Mesendoderm (in vitro differentiated cells): ENCODE results near the gene CTNNA2.

ENCODE experiments used
- DNase-seq: peaks from one replicate; pipeline ENCODE4 v3.0.0; 2013
- H2AK5ac ChIP-seq: 2 replicates; pipeline ENCODE4 v1.6.1; 2013; ENCODE audit warnings: low read length, inconsistent platforms
- H2BK120ac ChIP-seq: 2 replicates; pipeline ENCODE4 v1.6.1; 2013; ENCODE audit warnings: low read depth, mild to moderate bottlenecking, low read length, moderate library complexity, mixed read lengths
- H2BK15ac ChIP-seq: replicated peaks from 2 replicates; pipeline ENCODE4 v1.6.1; 2013; ENCODE audit warnings: low read depth, mild to moderate bottlenecking, moderate library complexity
- H2BK5ac ChIP-seq: 2 replicates; pipeline ENCODE4 v1.6.1; 2013; ENCODE audit warnings: low read length, inconsistent platforms
- H3K18ac ChIP-seq: 2 replicates; pipeline ENCODE4 v1.6.1; 2013; ENCODE audit warnings: mild to moderate bottlenecking, low read length, mixed read lengths
- H3K23ac ChIP-seq: one replicate; pipeline ENCODE4 v1.6.1; 2013; ENCODE audit warnings: low read length
- H3K27ac ChIP-seq: 2 replicates; pipeline ENCODE4 v1.5.1; 2013; ENCODE audit warnings: low read depth, mild to moderate bottlenecking, inconsistent platforms, low read length, moderate library complexity
- H3K27me3 ChIP-seq: 2 replicates; pipeline ENCODE4 v1.6.1; 2013; ENCODE audit warnings: low read length, control low read depth, mild to moderate bottlenecking, inconsistent platforms; ENCODE audit not compliant: insufficient read depth, poor library complexity
- H3K36me3 ChIP-seq: 2 replicates; pipeline ENCODE4 v1.6.1; 2013; ENCODE audit warnings: low read length, inconsistent platforms; ENCODE audit not compliant: control insufficient read depth, insufficient read depth
- H3K4ac ChIP-seq: one replicate; pipeline ENCODE4 v1.6.1; 2013; ENCODE audit warnings: low read depth, mild to moderate bottlenecking, low read length, moderate library complexity
- H3K4me1 ChIP-seq: 2 replicates; pipeline ENCODE4 v1.6.1; 2013; ENCODE audit warnings: low read depth, low read length, inconsistent platforms; ENCODE audit not compliant: control insufficient read depth
- H3K4me2 ChIP-seq: 2 replicates; pipeline ENCODE4 v1.6.1; 2013; ENCODE audit warnings: low read length
- H3K4me3 ChIP-seq: 2 replicates; pipeline ENCODE4 v1.5.1; 2013; ENCODE audit warnings: mild to moderate bottlenecking, low read length
- H3K56ac ChIP-seq: one replicate; pipeline ENCODE4 v1.6.1; 2013; ENCODE audit warnings: low read length
- H3K79me1 ChIP-seq: 2 replicates; pipeline ENCODE4 v1.6.1; 2013; ENCODE audit warnings: low read length, inconsistent platforms
- H3K79me2 ChIP-seq: 2 replicates; pipeline ENCODE4 v1.6.1; 2013; ENCODE audit warnings: mild to moderate bottlenecking, low read length; ENCODE audit not compliant: control insufficient read depth, insufficient read depth
- H3K9ac ChIP-seq: 2 replicates; pipeline ENCODE4 v1.6.1; 2013; ENCODE audit warnings: low read length, inconsistent platforms
- H4K5ac ChIP-seq: one replicate; pipeline ENCODE4 v1.6.1; 2013; ENCODE audit warnings: low read length
- H4K8ac ChIP-seq: one replicate; pipeline ENCODE4 v1.6.1; 2013; ENCODE audit warnings: low read depth, mild to moderate bottlenecking, control low read depth, low read length, moderate library complexity
- WGBS: extraction: QIAGEN DNeasy Blood & Tissue Kit; methylation state at CpG from one replicate; pipeline ENCODE4 v1.1.7; 2013; ENCODE audit warnings: low lambda C conversion rate, missing lambda C conversion rate; ENCODE audit not compliant: insufficient coverage; ENCODE audit errors: extremely low coverage; 5-methylcytosine and 5-hydroxymethylcytosine counted together

The CTNNA2 gene

DNA sequence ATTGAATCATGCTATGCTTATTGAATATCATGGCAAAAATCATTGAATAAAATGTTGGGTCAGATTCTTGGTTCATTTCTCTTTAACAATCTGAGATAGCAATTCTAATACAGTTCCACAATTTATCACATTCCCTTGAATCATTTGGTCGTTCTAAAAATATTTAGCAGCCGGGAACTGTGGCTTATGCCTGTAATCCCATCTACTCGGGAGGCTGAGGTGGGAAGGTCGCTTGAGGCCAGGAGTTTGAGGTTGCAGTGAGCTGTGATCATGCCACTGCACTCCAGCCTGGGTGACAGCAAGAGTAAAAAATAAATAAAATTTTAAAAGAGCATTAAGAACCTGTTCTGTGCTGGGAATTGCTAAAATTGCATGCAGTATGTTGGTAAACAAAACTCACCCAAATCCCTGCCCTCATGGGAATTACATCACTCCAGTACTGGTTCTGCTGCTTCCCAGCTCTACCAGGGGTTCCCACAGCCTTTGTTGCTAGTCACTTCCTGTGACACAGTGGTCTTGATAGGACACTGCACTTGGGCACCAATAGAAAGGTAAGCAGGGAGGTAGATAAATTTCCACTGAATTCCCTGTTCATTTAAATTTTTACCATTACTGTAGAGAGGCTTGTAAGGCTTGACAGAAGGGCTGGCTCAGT, 200.4 kb downstream of the CTNNA2 start:
- no peak overlapping the region for H2BK5ac ChIP-seq
- no peak overlapping the region for H3K56ac ChIP-seq
- no peak overlapping the region for H4K5ac ChIP-seq
- no peak overlapping the region for H3K27ac ChIP-seq
- no peak overlapping the region for H3K23ac ChIP-seq
- no peaks in the 10 kb centered on the region for H3K27me3 ChIP-seq
- H2BK120ac ChIP-seq: no peak overlapping the region
- no peak overlapping the region for H3K9ac ChIP-seq
- no peaks in the 10 kb centered on the region for H3K4me1 ChIP-seq
- no peak overlapping the region for H3K4me3 ChIP-seq
- no peak overlapping the region for H4K8ac ChIP-seq
- H3K4ac ChIP-seq: no peak overlapping the region
- no CpG with 5 or more reads among the region's 4 CpGs for WGBS
- H3K79me2 ChIP-seq: no peaks in the 10 kb centered on the region
- no peak overlapping the region for H2AK5ac ChIP-seq
- H3K79me1 ChIP-seq: no peaks in the 10 kb centered on the region
- H3K18ac ChIP-seq: no peak overlapping the region
- peak; percentile 62 for DNase-seq
- no peaks in the 10 kb centered on the region for H3K36me3 ChIP-seq
- no peak overlapping the region for H3K4me2 ChIP-seq
- no peak overlapping the region for H2BK15ac ChIP-seq

DNA sequence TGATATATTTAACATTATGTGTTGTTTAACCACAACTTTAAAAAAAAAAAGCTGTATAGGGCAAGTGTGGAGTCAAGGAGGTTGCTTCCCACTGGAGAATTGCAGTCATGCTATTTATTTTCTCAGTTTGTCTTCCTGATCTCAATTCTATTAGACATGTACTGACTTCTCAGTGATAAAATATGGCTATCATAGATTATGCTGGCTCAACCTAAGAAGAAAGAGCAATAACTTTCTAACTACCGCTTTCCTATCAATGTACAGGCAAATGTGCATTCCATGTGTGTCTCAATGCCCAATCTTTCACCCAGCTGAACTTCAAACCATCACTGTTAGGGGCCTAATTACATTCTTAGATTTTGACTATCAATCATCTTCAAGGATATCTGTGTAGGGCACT, 201.4 kb downstream of the CTNNA2 start:
- no peak overlapping the region for H2BK15ac ChIP-seq
- H3K79me2 ChIP-seq: no peaks in the 10 kb centered on the region
- H4K8ac ChIP-seq: no peak overlapping the region
- H2AK5ac ChIP-seq: no peak overlapping the region
- H4K5ac ChIP-seq: no peak overlapping the region
- no peak overlapping the region for H2BK5ac ChIP-seq
- no peaks in the 10 kb centered on the region for H3K27me3 ChIP-seq
- H3K79me1 ChIP-seq: no peaks in the 10 kb centered on the region
- H3K18ac ChIP-seq: no peak overlapping the region
- no peak for DNase-seq
- no peaks in the 10 kb centered on the region for H3K4me1 ChIP-seq
- H3K36me3 ChIP-seq: no peaks in the 10 kb centered on the region
- H2BK120ac ChIP-seq: no peak overlapping the region
- no peak overlapping the region for H3K4me2 ChIP-seq
- H3K56ac ChIP-seq: no peak overlapping the region
- no peak overlapping the region for H3K9ac ChIP-seq
- H3K4ac ChIP-seq: no peak overlapping the region
- H3K27ac ChIP-seq: no peak overlapping the region
- WGBS: no CpG with 5 or more reads among the region's 1 CpG
- no peak overlapping the region for H3K23ac ChIP-seq
- H3K4me3 ChIP-seq: no peak overlapping the region

DNA sequence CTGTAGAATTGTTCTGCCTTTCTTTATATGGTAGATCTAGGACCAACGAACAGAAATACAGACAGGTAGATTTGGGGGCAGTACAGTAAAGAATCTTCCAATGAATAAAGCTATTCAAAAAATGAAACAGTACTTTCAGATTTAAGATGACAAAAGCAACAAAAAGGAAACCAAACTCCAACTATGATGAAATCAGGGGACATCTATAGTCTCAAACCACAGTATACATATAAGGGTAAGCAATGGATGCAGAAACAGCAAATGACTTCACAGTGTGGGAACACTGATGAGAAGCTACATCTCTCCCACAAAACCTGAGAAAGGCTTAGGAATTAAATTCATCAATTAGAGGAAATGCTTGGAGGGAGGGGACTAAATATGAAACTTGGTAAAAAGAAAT, 202.5 kb downstream of the CTNNA2 start:
- no peak overlapping the region for H2BK120ac ChIP-seq

DNA sequence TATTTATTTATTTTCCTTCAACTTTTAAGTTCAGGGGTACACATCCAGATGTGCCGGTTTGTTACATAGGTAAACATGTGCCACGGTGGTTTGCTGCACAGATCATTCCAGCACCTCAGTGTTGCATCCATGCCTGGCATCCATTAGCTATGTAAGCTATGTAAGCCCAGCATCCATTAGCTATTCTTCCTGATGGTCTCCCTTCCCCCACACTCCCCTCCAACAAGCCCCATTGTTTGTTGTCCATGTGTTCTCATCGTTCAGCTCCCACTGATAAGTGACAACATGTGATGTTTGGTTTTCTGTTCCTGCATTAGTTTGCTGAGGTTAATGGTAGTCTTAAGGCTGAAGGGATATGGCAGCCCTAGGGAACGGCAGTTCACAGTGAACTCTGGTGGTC, 203.4 kb downstream of the CTNNA2 start:
- no peak overlapping the region for H2BK5ac ChIP-seq
- H2BK15ac ChIP-seq: no peak overlapping the region
- H3K9ac ChIP-seq: no peak overlapping the region
- H3K4ac ChIP-seq: no peak overlapping the region
- no peak overlapping the region for H3K23ac ChIP-seq
- no peak overlapping the region for H4K5ac ChIP-seq
- no peak overlapping the region for H3K18ac ChIP-seq
- no peak overlapping the region for H4K8ac ChIP-seq
- WGBS: no CpG with 5 or more reads among the region's 4 CpGs
- no peaks in the 10 kb centered on the region for H3K79me2 ChIP-seq
- H3K27ac ChIP-seq: no peak overlapping the region
- H3K4me1 ChIP-seq: no peaks in the 10 kb centered on the region
- no peak overlapping the region for H3K4me2 ChIP-seq
- no peaks in the 10 kb centered on the region for H3K79me1 ChIP-seq
- no peaks in the 10 kb centered on the region for H3K36me3 ChIP-seq
- H3K4me3 ChIP-seq: no peak overlapping the region
- no peak overlapping the region for H2BK120ac ChIP-seq
- no peaks in the 10 kb centered on the region for H3K27me3 ChIP-seq
- no peak overlapping the region for H2AK5ac ChIP-seq
- H3K56ac ChIP-seq: no peak overlapping the region
- peak; percentile 59 for DNase-seq

More for the DNA sequence above, 202.5 kb downstream of the CTNNA2 start:
- Histone ChIP-seq H3K79me1 (no peaks in the 10 kb centered on the region), H3K4ac (no peak overlapping the region), H3K27me3 (no peaks in the 10 kb centered on the region), H2BK5ac (no peak overlapping the region), H3K4me3 (no peak overlapping the region), H3K4me1 (no peaks in the 10 kb centered on the region), H3K18ac (no peak overlapping the region), H3K23ac (no peak overlapping the region), H3K79me2 (no peaks in the 10 kb centered on the region), H3K27ac (no peak overlapping the region), H2BK15ac (no peak overlapping the region), H2AK5ac (no peak overlapping the region), H3K9ac (no peak overlapping the region), H3K56ac (no peak overlapping the region), H3K4me2 (no peak overlapping the region), H4K5ac (no peak overlapping the region), H3K36me3 (no peaks in the 10 kb centered on the region), H4K8ac (no peak overlapping the region)
- no peak for DNase-seq
- no CpG with 5 or more reads among the region's 1 CpG for WGBS

DNA sequence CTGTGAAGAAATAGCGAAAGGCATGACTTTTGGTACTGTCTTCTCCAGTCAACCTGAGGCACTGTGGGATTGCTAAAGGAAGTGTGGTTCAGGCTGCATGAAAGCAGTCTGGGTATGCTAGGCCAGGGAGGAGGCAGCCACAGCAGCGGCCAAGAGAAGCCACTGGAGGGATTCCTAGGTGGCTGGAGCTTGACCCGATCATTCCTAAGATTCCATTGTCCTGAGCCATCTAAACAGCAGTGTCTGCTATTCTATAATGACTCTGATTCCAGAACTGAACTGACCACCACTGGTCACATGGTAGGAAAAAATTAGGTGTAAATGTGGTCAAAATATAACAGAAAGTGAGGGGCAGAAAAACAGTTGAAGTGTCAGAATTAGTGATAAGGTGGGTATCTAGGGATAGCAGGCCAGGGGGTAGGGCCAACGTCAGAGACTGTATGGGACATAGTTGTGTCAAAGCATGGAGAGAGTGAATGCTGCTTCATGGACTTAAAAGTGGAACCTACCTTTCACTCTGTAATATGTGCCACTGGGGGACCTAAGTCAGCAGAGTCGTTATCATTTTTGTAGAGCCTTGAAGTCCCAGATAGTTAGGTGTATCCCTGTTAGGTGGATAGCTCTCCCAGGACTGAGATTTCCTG, 204.6 kb downstream of the CTNNA2 start:
- Histone ChIP-seq H2BK120ac (no peak overlapping the region), H3K27ac (no peak overlapping the region), H3K27me3 (no peaks in the 10 kb centered on the region), H3K23ac (no peak overlapping the region), H3K36me3 (no peaks in the 10 kb centered on the region), H4K8ac (no peak overlapping the region), H2BK15ac (no peak overlapping the region), H2AK5ac (no peak overlapping the region), H3K9ac (no peak overlapping the region), H4K5ac (no peak overlapping the region), H3K4me1 (no peaks in the 10 kb centered on the region), H3K4ac (no peak overlapping the region), H2BK5ac (no peak overlapping the region), H3K18ac (no peak overlapping the region), H3K4me3 (no peak overlapping the region), H3K79me2 (no peaks in the 10 kb centered on the region), H3K4me2 (no peak overlapping the region), H3K79me1 (no peaks in the 10 kb centered on the region), H3K56ac (no peak overlapping the region)
- DNase-seq: peak; percentile 91
- no CpG with 5 or more reads among the region's 5 CpGs for WGBS

DNA sequence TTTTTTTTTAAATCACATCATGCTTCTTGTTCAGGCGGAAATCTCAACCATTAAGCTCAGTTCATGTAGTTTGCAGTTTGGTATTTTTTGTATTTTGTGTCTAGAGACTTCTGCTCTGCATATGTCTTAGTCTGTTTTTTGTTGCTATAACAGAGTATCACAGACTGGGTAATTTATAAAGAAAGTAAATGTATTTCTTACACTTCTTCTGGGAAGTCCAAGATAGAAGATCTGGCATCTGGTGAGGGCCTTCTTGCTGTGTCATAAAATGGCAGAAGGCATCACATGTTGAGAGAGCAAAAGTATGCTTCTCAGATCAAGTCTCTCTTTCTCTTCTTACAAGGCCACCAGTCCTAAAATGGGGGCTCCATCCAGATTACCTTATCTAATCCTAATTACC, 208.2 kb downstream of the CTNNA2 start:
- H3K9ac ChIP-seq: no peak overlapping the region
- no peak overlapping the region for H4K5ac ChIP-seq
- no peaks in the 10 kb centered on the region for H3K4me1 ChIP-seq
- H3K23ac ChIP-seq: no peak overlapping the region
- H2BK120ac ChIP-seq: no peak overlapping the region
- H3K56ac ChIP-seq: no peak overlapping the region
- no CpG with 5 or more reads among the region's 1 CpG for WGBS
- no peak overlapping the region for H3K18ac ChIP-seq
- no peaks in the 10 kb centered on the region for H3K79me1 ChIP-seq
- H4K8ac ChIP-seq: no peak overlapping the region
- no peaks in the 10 kb centered on the region for H3K79me2 ChIP-seq
- H2AK5ac ChIP-seq: no peak overlapping the region
- DNase-seq: no peak
- no peaks in the 10 kb centered on the region for H3K36me3 ChIP-seq
- no peak overlapping the region for H3K4me3 ChIP-seq
- H3K27ac ChIP-seq: no peak overlapping the region
- no peak overlapping the region for H3K4me2 ChIP-seq
- no peak overlapping the region for H2BK5ac ChIP-seq
- no peak overlapping the region for H3K4ac ChIP-seq
- H2BK15ac ChIP-seq: no peak overlapping the region
- no peaks in the 10 kb centered on the region for H3K27me3 ChIP-seq
